ENCODE data around the gene CRY2. TPM values are rescaled to one million over a fixed set of nuclear protein-coding genes. Genes with fewer than 3 reads are reported as not detected.
"Not testable (repeated sequence)": the region's sequence is repeated elsewhere in the genome, so short reads cannot be mapped to it uniquely, and the experiment has no call there.

CRY2 gene
- total RNA-seq, 2 donors from 2014 or later: 19.8 to 20.1 TPM

DNA sequence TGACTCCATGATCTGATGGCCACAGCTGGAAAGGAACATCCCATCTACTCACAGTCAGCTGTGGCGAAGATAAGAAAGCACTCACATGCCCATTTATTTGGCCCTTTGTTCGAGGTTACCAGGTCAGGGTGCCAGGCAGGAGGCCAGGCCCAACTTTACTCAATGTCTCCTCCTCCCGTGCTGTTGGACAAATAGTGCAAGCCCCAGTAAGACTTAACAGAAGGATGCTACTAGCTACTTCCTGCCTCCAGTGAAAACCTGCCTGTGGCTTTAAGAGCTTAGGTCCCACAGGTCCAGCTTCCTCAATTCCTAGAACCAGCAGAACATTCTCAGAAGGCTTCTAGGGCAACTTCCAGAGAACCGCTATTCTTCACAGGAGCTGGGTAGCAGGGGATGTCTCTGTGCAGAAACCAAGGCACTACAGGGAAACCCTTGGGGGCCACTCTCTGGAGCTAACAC, 12.9 kb upstream of the CRY2 start:
- H3K27ac Mint-ChIP-seq: no peak overlapping the region
- H3K4me1 Mint-ChIP-seq: no peaks in the 10 kb centered on the region
- Histone ChIP-seq H3K4me3 (ENCODE audit: low read length) (no peak overlapping the region), H3K9ac (ENCODE audit: extremely low read depth, low read length, poor library complexity, severe bottlenecking) (no peak overlapping the region), H3K4me1 (ENCODE audit: control insufficient read depth, insufficient read depth, low read length) (no peaks in the 10 kb centered on the region), H3K9me3 (ENCODE audit: control insufficient read depth, low read length) (no peaks in the 10 kb centered on the region), H3K36me3 (ENCODE audit: control insufficient read depth, insufficient read depth, low read length) (no peaks in the 10 kb centered on the region), H3K27me3 (ENCODE audit: control insufficient read depth, insufficient read depth, low read length, poor library complexity, severe bottlenecking) (peaks cover 8% of the 10 kb centered on the region), H3K27ac (ENCODE audit: low read depth, low read length) (no peak overlapping the region)
- no peak for DNase-seq
- H3K27me3 Mint-ChIP-seq (ENCODE audit: insufficient read depth): peaks cover 31% of the 10 kb centered on the region
- TF ChIP-seq, protein P1, sequence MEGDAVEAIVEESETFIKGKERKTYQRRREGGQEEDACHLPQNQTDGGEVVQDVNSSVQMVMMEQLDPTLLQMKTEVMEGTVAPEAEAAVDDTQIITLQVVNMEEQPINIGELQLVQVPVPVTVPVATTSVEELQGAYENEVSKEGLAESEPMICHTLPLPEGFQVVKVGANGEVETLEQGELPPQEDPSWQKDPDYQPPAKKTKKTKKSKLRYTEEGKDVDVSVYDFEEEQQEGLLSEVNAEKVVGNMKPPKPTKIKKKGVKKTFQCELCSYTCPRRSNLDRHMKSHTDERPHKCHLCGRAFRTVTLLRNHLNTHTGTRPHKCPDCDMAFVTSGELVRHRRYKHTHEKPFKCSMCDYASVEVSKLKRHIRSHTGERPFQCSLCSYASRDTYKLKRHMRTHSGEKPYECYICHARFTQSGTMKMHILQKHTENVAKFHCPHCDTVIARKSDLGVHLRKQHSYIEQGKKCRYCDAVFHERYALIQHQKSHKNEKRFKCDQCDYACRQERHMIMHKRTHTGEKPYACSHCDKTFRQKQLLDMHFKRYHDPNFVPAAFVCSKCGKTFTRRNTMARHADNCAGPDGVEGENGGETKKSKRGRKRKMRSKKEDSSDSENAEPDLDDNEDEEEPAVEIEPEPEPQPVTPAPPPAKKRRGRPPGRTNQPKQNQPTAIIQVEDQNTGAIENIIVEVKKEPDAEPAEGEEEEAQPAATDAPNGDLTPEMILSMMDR (conservative IDR thresholded peaks at IDR 0.05): no peak
- WGBS, 2 experiments (ENCODE audit: insufficient coverage in 1 of 2, insufficient read length in 1 of 2): 89 to 96% methylated on average over 4 of the region's 4 CpGs
- no peaks in the 10 kb centered on the region for H3K36me3 Mint-ChIP-seq (ENCODE audit: low read depth)
- H3K9me3 Mint-ChIP-seq: peaks cover 2% of the 10 kb centered on the region
- H3K4me3 Mint-ChIP-seq: no peak overlapping the region

DNA sequence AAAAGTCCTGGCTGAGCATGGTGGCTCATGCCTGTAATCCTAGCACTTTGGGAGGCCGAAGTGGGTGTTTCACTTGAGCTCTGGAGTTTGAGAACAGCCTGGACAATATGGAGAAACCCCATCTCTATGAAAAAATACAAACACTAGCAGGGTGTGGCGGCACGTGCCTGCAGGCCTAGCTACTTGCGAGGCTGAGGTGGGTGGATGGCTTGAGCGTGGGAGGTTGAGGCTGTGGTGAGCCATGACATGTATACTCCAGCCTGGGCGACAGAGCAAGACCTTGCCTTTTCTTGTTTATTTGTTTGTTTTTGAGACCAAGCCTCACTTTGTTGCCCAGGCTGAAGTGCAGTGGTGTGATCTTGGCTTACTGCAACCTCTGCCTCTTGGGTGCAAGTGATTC, 8.1 kb upstream of the CRY2 start:
- H3K27ac Mint-ChIP-seq: no peak overlapping the region
- Histone ChIP-seq H3K4me3 (ENCODE audit: low read length) (no peak overlapping the region), H3K9me3 (ENCODE audit: control insufficient read depth, low read length) (no peaks in the 10 kb centered on the region), H3K27ac (ENCODE audit: low read depth, low read length) (no peak overlapping the region), H3K9ac (ENCODE audit: extremely low read depth, low read length, poor library complexity, severe bottlenecking) (no peak overlapping the region), H3K27me3 (ENCODE audit: control insufficient read depth, insufficient read depth, low read length, poor library complexity, severe bottlenecking) (peaks cover 27% of the 10 kb centered on the region), H3K36me3 (ENCODE audit: control insufficient read depth, insufficient read depth, low read length) (no peaks in the 10 kb centered on the region), H3K4me1 (ENCODE audit: control insufficient read depth, insufficient read depth, low read length) (no peaks in the 10 kb centered on the region)
- WGBS, 2 experiments (ENCODE audit: insufficient coverage in 1 of 2, insufficient read length in 1 of 2): 83 to 98% methylated on average over 5 to 6 of the region's 6 CpGs
- peaks cover 3% of the 10 kb centered on the region for H3K4me1 Mint-ChIP-seq
- H3K36me3 Mint-ChIP-seq (ENCODE audit: low read depth): no peaks in the 10 kb centered on the region
- TF ChIP-seq, protein P1 (conservative IDR thresholded peaks at IDR 0.05): no peak
- peaks cover 54% of the 10 kb centered on the region for H3K27me3 Mint-ChIP-seq (ENCODE audit: insufficient read depth)
- no peak overlapping the region for H3K4me3 Mint-ChIP-seq
- peaks cover 2% of the 10 kb centered on the region for H3K9me3 Mint-ChIP-seq
- DNase-seq: no peak

DNA sequence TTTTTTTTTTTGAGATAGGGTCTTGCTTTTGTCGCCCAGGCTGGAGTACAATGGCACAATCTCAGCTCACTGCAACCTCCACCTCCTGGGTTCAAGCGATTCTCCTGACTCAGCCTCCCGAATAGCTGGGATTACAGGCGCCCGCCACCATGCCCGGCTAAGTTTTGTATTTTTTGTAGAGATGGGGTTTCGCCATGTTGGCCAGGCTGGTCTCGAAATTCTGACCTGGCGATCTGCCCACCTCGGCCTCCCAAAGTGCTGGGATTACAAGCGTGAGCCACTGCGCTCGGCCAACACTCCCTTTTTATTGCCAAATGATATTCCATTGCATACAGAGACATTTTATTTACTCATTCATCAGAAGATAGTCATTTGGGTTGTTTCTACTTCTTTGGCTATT, 7.0 kb upstream of the CRY2 start:
- 86 to 87% methylated on average over 4 to 13 of the region's 13 CpGs for WGBS, 2 experiments (ENCODE audit: insufficient coverage in 1 of 2, insufficient read length in 1 of 2)
- H3K9me3 Mint-ChIP-seq; H3K9ac ChIP-seq (ENCODE audit: extremely low read depth, low read length, poor library complexity, severe bottlenecking); DNase-seq; H3K4me3 ChIP-seq (ENCODE audit: low read length); H3K27ac ChIP-seq (ENCODE audit: low read depth, low read length); H3K4me1 ChIP-seq (ENCODE audit: control insufficient read depth, insufficient read depth, low read length); H3K36me3 ChIP-seq (ENCODE audit: control insufficient read depth, insufficient read depth, low read length); H3K4me3 Mint-ChIP-seq; H3K27ac Mint-ChIP-seq; H3K4me1 Mint-ChIP-seq; H3K36me3 Mint-ChIP-seq (ENCODE audit: low read depth); H3K9me3 ChIP-seq (ENCODE audit: control insufficient read depth, low read length): not testable (repeated sequence)
- peaks cover 37% of the 10 kb centered on the region for H3K27me3 ChIP-seq (ENCODE audit: control insufficient read depth, insufficient read depth, low read length, poor library complexity, severe bottlenecking)
- H3K27me3 Mint-ChIP-seq (ENCODE audit: insufficient read depth): peaks cover 59% of the 10 kb centered on the region
